Central memory CD4-positive, alpha-beta T cell (primary cell): ENCODE results near the gene SGSM2.

Source experiments
- DNase-seq: peaks from one replicate; pipeline ENCODE4 v3.0.0; 2022

Gene SGSM2

DNA sequence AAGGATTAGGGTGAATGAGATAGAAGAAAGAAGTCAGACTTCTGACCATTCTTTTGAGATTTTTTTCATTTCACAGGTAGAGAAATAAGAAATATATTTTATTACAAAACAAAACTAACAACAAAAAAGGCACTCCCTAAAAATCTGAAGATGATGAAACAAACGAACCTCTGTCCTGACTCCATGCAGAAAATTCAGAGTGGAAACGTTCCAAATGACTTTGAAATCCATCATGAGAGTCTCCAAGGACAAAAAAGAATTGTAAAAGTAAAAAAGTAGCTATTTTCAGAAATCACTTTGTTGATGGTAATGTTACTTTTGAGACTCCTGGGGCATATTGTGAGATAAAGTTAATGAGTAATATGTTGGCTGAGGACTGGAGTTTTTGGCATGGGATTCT lies 89.9 kb downstream of the SGSM2 start:
- no peak for DNase-seq

DNA sequence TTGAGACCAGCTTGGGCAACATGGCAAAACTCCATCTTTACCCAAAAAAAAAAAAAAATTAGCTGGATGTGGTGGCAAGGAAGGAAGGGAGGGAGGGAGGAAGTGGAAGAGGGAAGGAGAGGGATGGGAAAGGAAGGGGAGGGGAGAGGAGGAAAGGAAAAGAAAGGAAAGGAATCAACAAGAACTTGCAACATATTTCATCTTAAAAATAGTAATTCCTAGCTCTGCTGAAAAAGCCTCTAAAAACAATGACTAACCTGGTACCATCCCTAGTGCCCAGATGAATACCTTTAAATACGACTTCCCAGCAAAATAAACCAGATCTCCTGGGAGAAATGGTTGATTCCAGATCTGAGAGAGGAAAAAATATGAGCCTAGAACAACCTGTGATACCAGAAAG lies 90.6 kb downstream of the SGSM2 start:
- no peak for DNase-seq
